Ramos (cell line): ENCODE results near the gene UBE2V1.

Experiments
- in situ Hi-C: fragments of 300-500 bp; cut with MboI; formaldehyde crosslinking; loops from one replicate; pipeline ENCODE4 v1.14.3; 2022; ENCODE audit warnings: low sequenced_read_pairs; ENCODE audit not compliant: unreplicated experiment

Gene UBE2V1

GRCh38 chr20:50052550-50053361 lies 60.2 kb downstream of the UBE2V1 start:
- in situ Hi-C loops, result no loop called here

- in situ Hi-C loops, result no loop called here
These were observed 62.2 kb downstream of the UBE2V1 start for GRCh38 chr20:50050660-50051308.

- in situ Hi-C loops, result no loop called here
These were observed 62.7 kb downstream of the UBE2V1 start for GRCh38 chr20:50050214-50050613.

- in situ Hi-C loops, result no loop called here
These were observed 63.4 kb downstream of the UBE2V1 start for GRCh38 chr20:50049442-50050026.

GRCh38 chr20:50048420-50049166 lies 64.4 kb downstream of the UBE2V1 start:
- in situ Hi-C loops, result no loop called here

GRCh38 chr20:50044353-50044960 lies 68.5 kb downstream of the UBE2V1 start:
- in situ Hi-C loops, result no loop called here

GRCh38 chr20:50043573-50044352 lies 69.2 kb downstream of the UBE2V1 start:
- in situ Hi-C loops, result no loop called here

GRCh38 chr20:50042370-50043313 lies 70.3 kb downstream of the UBE2V1 start:
- in situ Hi-C loops, result no loop called here

GRCh38 chr20:50041246-50041873 lies 71.6 kb downstream of the UBE2V1 start:
- in situ Hi-C loops, result no loop called here

GRCh38 chr20:50040432-50041245 lies 72.3 kb downstream of the UBE2V1 start:
- in situ Hi-C loops, result no loop called here

GRCh38 chr20:50039706-50040431 lies 73.1 kb downstream of the UBE2V1 start:
- in situ Hi-C loops, result no loop called here

- in situ Hi-C loops, result no loop called here
These were observed 74.4 kb downstream of the UBE2V1 start for GRCh38 chr20:50038574-50038991.

- in situ Hi-C loops, result no loop called here
These were observed 74.8 kb downstream of the UBE2V1 start for GRCh38 chr20:50038169-50038568.

GRCh38 chr20:50037575-50037974 lies 75.4 kb downstream of the UBE2V1 start:
- in situ Hi-C loops, result no loop called here

GRCh38 chr20:50037123-50037522 lies 75.8 kb downstream of the UBE2V1 start:
- in situ Hi-C loops, result no loop called here

- in situ Hi-C loops, result no loop called here
These were observed 76.2 kb downstream of the UBE2V1 start for GRCh38 chr20:50036703-50037102.
